Activated T-cell treated with anti-CD3 and anti-CD28 coated beads, Interleukin-2, amount 50 U/mL, for 72 hours (primary cell): ENCODE measurements around the gene CCSER2. TPM values are rescaled to one million over a fixed set of nuclear protein-coding genes. Genes with fewer than 3 reads are reported as not detected.

Source experiments
- ATAC-seq, 2 donors: fragments of 150-1000 bp; cut with Tn5 transposase; replicated peaks in 1 of 2; 2 replicates each; pipeline ENCODE4 v1.10.0; 2021; ENCODE audit warnings: moderate library complexity in 2 of 2, mild to moderate bottlenecking in 1 of 2
- DNase-seq, 2 donors: peaks; one replicate each; pipeline ENCODE4 v3.0.0; 2021 to 2022; ENCODE audit warnings: mixed read lengths in 1 of 2
- H3K27ac Mint-ChIP-seq: one replicate; pipeline ENCODE4 v1.8.0; 2022; ENCODE audit warnings: mild to moderate bottlenecking, moderate library complexity, mixed read lengths
- H3K27me3 Mint-ChIP-seq: one replicate; pipeline ENCODE4 v1.8.0; 2022; ENCODE audit warnings: low read depth, mixed read lengths
- H3K36me3 Mint-ChIP-seq, 2 donors: one replicate each; pipeline ENCODE4 v1.8.0; 2022; ENCODE audit warnings: mixed read lengths in 2 of 2, mild to moderate bottlenecking in 1 of 2; ENCODE audit not compliant: insufficient read depth in 2 of 2
- H3K4me1 Mint-ChIP-seq: one replicate; pipeline ENCODE4 v1.8.0; 2022; ENCODE audit warnings: low read depth, mixed read lengths
- H3K4me3 Mint-ChIP-seq, 2 donors: one replicate each; pipeline ENCODE4 v1.8.0; 2022; ENCODE audit warnings: mild to moderate bottlenecking in 2 of 2, mixed read lengths in 2 of 2, moderate library complexity in 2 of 2
- H3K9me3 Mint-ChIP-seq, 2 donors: one replicate each; pipeline ENCODE4 v1.8.0; 2022; ENCODE audit warnings: mixed read lengths in 2 of 2
- total RNA-seq, 2 donors: library from RNA; stranded (reverse); gene quantifications; one replicate each; pipeline ENCODE4 v1.2.3, GENCODE V29; 2022

The CCSER2 gene
- total RNA-seq, 2 donors from 2014 or later = 93.7 to 99.1 TPM

DNA sequence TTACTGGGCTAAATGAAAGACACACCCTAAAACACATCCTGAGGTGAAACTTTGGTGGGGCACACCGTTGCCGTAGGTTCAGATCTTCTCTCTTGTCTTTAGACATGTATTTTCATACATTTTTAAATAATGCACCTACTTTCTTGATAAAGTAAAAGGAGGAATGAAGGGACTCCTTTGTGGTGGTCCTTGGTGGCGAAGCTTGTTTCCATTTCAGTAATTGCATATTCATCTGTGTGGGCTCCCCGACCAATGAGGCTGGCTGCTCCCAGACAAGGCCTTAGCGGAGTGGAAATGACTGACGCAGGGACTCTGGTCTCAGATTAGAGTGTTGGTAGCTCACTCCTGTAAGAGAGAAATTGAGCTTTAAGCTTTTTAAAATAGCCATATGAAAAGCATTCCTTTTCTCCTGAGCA lies 815 bp downstream of the CCSER2 start:
- ATAC-seq = peak; percentile 52 to 55
- H3K4me1 Mint-ChIP-seq = peaks cover 50% of the 10 kb centered on the region
- peak; percentile 76 to 84 for DNase-seq
- peak overlapping the region; percentile 93 to 100 for H3K4me3 Mint-ChIP-seq
- peaks cover 0 to 4% of the 10 kb centered on the region in 2 donors for H3K36me3 Mint-ChIP-seq
- peak overlapping the region; percentile 100 for H3K27ac Mint-ChIP-seq
- H3K27me3 Mint-ChIP-seq = peaks cover 6% of the 10 kb centered on the region
- H3K9me3 Mint-ChIP-seq = no peaks in the 10 kb centered on the region

DNA sequence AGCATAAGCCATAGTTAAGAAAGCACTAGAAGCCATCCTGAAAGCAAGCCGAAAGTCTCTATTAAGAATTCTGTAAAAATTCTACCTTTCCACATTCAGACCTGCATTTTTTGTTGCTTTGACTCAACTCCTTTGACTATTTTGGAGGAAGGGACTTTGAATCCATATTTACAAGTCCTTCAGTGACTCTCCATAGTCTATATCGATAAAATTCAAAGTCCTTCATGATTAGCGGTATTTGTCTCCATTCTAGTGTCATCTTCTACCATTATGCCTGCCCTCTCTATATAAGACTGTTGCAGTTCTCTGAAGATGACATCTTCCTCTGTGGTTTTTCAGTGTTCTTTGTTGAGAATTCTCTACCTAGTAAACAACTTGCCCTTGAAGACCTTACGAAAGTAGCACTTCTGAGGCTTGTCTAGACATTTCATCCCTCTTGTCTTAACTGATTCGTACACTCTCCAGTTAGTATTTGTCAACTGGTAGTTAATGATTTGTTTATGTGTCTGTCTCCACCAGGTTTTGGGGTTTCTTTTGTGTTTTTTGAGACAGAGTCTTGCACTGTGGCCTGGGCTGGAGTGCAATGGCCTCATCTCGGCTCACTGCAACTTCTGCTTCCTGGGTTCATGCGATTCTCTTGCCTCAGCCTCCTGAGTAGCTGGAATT lies 1.7 kb downstream of the CCSER2 start:
- H3K27ac Mint-ChIP-seq = peak overlapping the region; percentile 100
- peaks cover 0 to 5% of the 10 kb centered on the region in 2 donors for H3K36me3 Mint-ChIP-seq
- DNase-seq = peak in 1 of 2 donors; percentile 14
- no peaks in the 10 kb centered on the region for H3K9me3 Mint-ChIP-seq
- H3K27me3 Mint-ChIP-seq = peaks cover 6% of the 10 kb centered on the region
- peak; percentile 11 to 14 for ATAC-seq
- H3K4me3 Mint-ChIP-seq = peak overlapping the region; percentile 93 to 100
- peaks cover 59% of the 10 kb centered on the region for H3K4me1 Mint-ChIP-seq

DNA sequence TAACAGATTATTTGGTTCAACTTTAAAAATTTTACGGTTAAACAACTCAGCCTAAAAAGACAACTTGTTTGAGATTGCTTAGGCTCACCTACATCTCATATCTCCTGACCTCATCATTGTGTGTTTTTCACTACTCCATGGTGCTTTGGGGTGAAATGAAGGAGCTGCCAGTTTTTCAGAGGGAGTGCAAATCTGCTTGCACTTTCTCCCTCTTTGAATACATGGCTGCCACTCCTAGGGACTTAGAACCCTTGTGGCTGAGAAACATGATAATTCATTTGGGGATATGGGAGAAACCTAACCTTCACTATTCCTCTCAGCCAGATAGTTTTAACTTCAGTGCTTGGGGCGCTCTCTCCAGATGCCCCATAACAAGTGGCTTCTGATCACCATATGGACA lies 2.7 kb downstream of the CCSER2 start:
- DNase-seq (no peak), ATAC-seq (no peak)
- Mint-ChIP-seq H3K4me3 (peak overlapping the region; percentile 93 to 100), H3K36me3 (peaks cover 0 to 5% of the 10 kb centered on the region in 2 donors), H3K9me3 (no peaks in the 10 kb centered on the region), H3K27ac (peak overlapping the region; percentile 57), H3K4me1 (peaks cover 64% of the 10 kb centered on the region), H3K27me3 (peaks cover 1% of the 10 kb centered on the region)

DNA sequence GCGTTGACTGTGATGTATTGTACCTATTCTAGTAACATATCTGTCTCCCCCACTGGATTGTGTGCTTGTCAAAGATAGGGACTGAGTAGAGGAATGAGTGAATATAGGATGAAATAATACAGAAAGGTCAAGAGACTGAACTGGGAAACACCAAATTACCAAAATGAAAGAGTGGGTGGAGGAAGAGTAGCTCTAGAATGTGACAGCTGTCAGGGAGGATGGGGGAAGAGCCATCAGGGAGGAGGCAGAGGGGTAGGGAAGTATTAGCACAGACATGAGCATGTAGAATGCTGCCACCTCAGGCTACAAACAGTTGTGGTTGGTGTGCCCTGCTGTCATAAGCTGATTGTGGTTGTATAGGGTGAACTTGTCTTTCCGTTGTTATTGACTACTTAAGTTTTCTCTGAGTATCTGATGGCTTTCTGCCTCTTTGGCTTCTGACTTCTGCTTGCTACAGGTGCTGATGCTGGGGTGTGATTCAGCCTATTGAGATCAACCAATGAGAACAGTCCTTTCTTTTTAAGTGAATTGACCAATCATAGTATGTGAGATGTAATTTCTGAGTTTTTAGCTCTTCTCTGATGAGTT lies 5.6 kb downstream of the CCSER2 start:
- Mint-ChIP-seq H3K9me3 (no peaks in the 10 kb centered on the region), H3K27ac (peak overlapping the region; percentile 25), H3K4me3 (peak overlapping the region; percentile 55 to 75)

DNA sequence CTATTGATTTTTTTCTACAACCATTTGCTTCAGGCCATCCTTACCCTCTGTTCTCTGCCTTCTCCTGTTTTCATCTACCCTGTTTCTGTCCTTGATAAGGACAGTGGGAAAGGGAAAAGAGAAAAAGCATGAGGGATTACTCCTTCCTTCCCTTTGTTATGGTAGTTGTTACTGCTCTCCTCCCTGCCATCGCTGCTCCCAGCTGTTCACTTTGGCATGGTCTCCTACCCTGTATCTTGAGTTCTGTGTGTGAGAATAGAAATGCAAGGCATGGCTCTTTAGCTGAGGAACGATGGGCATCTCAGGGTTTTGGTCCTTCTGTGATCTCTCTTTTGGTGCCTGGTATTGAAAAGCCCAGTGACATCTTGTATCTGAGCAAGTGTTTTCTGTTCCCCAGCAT lies 6.4 kb downstream of the CCSER2 start:
- H3K4me1 Mint-ChIP-seq = peaks cover 47% of the 10 kb centered on the region
- no peaks in the 10 kb centered on the region for H3K9me3 Mint-ChIP-seq
- ATAC-seq (no peak), DNase-seq (no peak)
- H3K27me3 Mint-ChIP-seq = no peaks in the 10 kb centered on the region
- H3K4me3 Mint-ChIP-seq = peak overlapping the region; percentile 49 to 75
- H3K27ac Mint-ChIP-seq = peak overlapping the region; percentile 87
- H3K36me3 Mint-ChIP-seq = peaks cover 0 to 2% of the 10 kb centered on the region in 2 donors

More for the DNA sequence above, 5.6 kb downstream of the CCSER2 start:
- DNase-seq (peak; percentile 62 to 70), ATAC-seq (peak; percentile 83)
- H3K4me1 Mint-ChIP-seq = peaks cover 53% of the 10 kb centered on the region
- peaks cover 0 to 4% of the 10 kb centered on the region in 2 donors for H3K36me3 Mint-ChIP-seq
- no peaks in the 10 kb centered on the region for H3K27me3 Mint-ChIP-seq

DNA sequence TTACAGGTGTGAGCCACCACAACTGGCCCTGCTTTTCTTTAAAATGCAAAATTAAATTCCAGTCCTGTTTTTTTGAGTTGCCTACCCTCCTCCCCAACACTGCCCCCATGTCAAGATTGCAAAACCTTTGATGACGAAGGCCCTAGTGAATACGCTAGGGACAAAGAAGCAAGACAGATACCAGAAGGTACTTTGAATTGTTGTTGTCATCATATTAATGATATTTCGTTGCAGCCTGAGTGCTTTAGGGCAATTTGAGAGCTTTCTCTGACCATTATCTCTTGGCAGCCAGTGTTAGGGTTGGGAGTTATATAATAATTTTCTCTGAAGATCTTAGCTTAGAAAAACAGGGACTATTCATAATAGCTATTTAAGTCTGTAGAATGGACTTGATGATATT lies 7.1 kb downstream of the CCSER2 start:
- Mint-ChIP-seq H3K4me3 (no peak overlapping the region), H3K4me1 (peaks cover 47% of the 10 kb centered on the region), H3K27me3 (no peaks in the 10 kb centered on the region), H3K36me3 (peaks cover 0 to 3% of the 10 kb centered on the region in 2 donors), H3K9me3 (no peaks in the 10 kb centered on the region), H3K27ac (no peak overlapping the region)
- DNase-seq (no peak), ATAC-seq (no peak)

DNA sequence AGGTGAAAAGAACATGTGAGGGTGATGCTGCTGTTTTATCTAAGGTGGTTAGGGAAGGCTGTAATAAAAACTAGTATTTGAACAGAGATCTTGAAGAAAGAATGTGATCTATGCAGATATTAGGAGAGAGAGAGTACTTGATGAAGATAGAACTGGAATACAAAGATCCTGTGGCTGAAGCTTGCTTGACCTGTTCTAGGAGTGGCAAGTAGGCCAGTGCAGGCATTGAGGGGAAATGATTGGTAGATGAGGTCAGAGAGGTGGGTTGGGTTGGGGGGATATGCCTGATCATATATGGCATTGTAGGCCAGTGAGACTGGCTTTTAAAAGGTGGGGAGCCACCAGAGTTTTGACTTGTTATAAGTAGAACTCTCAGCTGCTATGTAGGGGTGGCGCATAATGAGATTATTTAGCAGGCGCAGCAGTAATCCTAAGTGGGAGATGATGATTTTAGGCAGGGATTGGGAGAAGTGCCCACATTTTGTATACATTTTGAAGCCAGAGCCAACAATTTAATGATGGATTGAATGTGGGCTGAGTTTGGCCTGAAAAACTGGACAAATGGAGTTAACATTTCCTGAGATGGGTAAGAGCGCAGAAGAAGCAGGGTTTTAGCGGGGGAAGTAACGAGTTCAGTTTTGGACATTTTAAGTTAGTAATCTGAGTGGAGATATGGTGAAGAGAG lies 8.2 kb downstream of the CCSER2 start:
- H3K4me3 Mint-ChIP-seq = no peak overlapping the region
- H3K9me3 Mint-ChIP-seq = no peaks in the 10 kb centered on the region
- no peaks in the 10 kb centered on the region for H3K27me3 Mint-ChIP-seq
- DNase-seq (no peak), ATAC-seq (no peak)
- H3K4me1 Mint-ChIP-seq = peaks cover 45% of the 10 kb centered on the region
- peaks cover 0 to 3% of the 10 kb centered on the region in 2 donors for H3K36me3 Mint-ChIP-seq
- H3K27ac Mint-ChIP-seq = no peak overlapping the region

DNA sequence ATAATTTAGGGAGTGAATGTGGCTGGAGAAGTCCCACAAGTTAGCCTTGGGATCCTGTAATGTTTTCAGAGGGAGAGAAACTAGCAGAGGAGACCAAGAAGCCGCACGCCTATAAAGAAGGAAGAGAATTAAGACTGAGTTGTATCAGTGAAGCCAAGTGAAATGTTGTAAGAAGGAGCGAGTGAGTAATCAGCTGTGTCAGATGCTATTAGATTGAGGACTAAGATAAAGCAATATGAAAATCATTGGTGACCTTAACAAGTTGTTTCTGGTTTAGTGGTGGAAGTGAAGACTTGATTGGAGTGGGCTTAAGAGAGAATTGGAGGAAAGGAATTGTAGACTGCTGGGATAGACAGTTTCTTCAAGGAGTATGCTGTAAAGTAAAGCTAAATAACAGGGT lies 8.8 kb downstream of the CCSER2 start:
- DNase-seq (no peak), ATAC-seq (no peak)
- H3K9me3 Mint-ChIP-seq = no peaks in the 10 kb centered on the region
- no peak overlapping the region for H3K27ac Mint-ChIP-seq
- H3K4me1 Mint-ChIP-seq = peaks cover 47% of the 10 kb centered on the region
- no peak overlapping the region for H3K4me3 Mint-ChIP-seq
- no peaks in the 10 kb centered on the region for H3K27me3 Mint-ChIP-seq
- peaks cover 0 to 3% of the 10 kb centered on the region in 2 donors for H3K36me3 Mint-ChIP-seq

DNA sequence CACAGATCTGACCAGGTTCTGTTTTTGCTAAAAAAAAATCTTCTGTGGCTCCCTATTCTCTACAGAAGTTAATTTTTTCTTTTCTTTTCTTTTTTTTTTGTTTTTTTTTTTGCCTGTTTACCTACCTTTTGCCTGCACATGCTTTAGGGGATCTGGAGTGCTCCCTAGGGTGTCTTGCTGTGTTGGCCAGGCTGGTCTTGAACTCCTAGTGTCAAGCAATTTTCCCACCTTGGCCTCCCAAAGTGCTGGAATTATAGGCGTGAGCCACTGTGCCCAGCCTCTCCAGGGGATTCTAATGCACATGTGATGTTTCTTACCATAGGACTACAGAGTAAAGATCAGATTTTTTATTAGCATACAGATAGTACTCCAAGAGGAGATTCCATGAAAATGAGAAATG lies 10.6 kb downstream of the CCSER2 start:
- H3K4me1 Mint-ChIP-seq = peaks cover 56% of the 10 kb centered on the region

DNA sequence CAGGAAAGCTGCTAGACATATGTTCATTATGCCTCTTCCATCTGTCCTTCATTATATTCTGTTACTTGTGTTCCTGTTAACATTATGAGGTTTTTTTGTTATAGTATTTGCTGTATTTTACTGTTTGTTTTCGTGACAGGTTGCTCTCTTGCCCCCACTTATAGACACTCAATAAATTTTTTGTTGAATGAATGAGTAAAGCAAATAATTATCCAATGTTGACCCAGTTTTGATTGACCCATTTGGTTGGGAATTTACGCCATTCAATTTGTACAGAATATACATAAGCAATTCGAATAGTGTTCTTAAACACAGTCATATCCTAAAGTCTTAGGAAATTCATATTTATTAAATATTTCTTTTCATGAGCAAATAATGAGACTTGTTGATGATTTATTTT lies 11.8 kb downstream of the CCSER2 start:
- DNase-seq = no peak
- Mint-ChIP-seq H3K27ac (peak overlapping the region; percentile 52), H3K4me1 (peaks cover 56% of the 10 kb centered on the region), H3K27me3 (no peaks in the 10 kb centered on the region), H3K36me3 (peaks cover 4 to 5% of the 10 kb centered on the region in 2 donors), H3K4me3 (no peak overlapping the region), H3K9me3 (no peaks in the 10 kb centered on the region)
- no peak for ATAC-seq

More for the DNA sequence above, 10.6 kb downstream of the CCSER2 start:
- H3K9me3 Mint-ChIP-seq = no peaks in the 10 kb centered on the region
- no peak overlapping the region for H3K4me3 Mint-ChIP-seq
- no peak for DNase-seq
- ATAC-seq = no peak
- H3K27ac Mint-ChIP-seq = peak overlapping the region; percentile 55
- peaks cover 2 to 6% of the 10 kb centered on the region in 2 donors for H3K36me3 Mint-ChIP-seq
- H3K27me3 Mint-ChIP-seq = no peaks in the 10 kb centered on the region

DNA sequence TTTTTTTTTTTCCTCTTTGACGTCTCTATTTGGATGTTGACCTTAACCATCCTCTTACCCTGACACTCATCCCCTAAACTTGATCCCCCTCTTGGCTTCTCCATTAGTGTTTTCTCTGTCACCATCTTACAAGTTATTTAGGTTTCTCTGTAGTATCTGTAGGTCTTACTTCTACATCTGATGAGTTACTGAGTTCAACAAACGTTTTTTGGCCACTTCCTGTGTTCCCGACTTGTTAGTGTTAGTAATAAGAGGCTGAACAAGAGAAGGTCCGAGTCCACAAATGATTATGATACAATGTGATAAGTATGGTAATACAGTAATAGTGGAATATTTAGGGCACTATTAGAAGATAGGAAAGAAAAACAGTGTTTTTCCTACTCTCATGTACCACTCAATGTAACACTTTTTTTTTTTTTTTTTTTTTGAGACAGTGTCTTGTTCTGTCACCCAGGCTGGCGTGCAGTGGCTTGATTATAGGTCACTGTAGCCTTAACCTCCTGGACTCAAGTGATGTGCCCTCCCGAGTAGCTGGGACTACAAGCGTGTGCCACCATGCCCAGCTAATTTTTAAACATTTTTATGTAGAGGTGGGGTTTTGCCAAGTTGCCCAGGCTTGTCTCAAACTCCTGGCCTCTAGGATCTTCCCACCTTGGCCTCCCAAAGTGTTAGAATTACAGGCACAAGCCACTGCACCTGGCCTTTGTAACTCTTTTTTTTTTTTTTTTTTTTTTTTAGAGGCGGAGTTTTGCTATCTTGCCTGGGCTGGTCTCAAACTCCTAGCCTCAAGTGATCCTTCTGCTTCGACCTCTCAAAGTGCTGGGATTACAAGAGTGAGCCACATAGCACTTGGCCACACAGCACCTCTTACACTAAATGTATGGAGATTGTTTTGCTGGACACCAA lies 12.5 kb downstream of the CCSER2 start:
- H3K36me3 Mint-ChIP-seq = peaks cover 4 to 5% of the 10 kb centered on the region in 2 donors
- peaks cover 53% of the 10 kb centered on the region for H3K4me1 Mint-ChIP-seq
- H3K4me3 Mint-ChIP-seq = peak overlapping the region; percentile 75 to 88
- ATAC-seq (no peak), DNase-seq (no peak)
- no peaks in the 10 kb centered on the region for H3K9me3 Mint-ChIP-seq
- H3K27me3 Mint-ChIP-seq = no peaks in the 10 kb centered on the region
- H3K27ac Mint-ChIP-seq = peak overlapping the region; percentile 84

DNA sequence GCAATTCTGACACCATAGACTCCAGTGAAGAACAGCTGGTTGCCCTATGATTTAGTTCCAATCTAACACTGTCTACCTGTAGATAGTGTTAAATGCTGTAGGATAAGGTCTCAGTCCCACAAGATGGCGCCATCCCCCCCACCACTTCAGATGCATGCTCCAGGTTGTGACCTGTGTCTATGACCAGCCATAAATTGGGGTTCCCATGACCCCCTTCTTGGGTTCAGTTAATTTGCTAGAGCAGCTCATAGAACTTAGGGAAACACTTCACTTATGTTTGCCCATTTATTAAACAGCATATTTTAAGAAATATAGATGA lies 13.1 kb downstream of the CCSER2 start:
- Mint-ChIP-seq H3K4me1 (peaks cover 53% of the 10 kb centered on the region), H3K27ac (peak overlapping the region; percentile 84), H3K27me3 (no peaks in the 10 kb centered on the region), H3K9me3 (no peaks in the 10 kb centered on the region), H3K36me3 (peaks cover 4 to 5% of the 10 kb centered on the region in 2 donors), H3K4me3 (peak overlapping the region; percentile 75 to 88)
- DNase-seq (peak; percentile 19 to 21), ATAC-seq (peak; percentile 51 to 58)
